HEK293 (cell line): ENCODE measurements around the gene ORAI2.

Source experiments
- GFI1B ChIP-seq: fragments of 450-650 bp; formaldehyde crosslinking; IDR thresholded peaks from 2 replicates; pipeline ENCODE4 v1.5.1; 2016; ENCODE audit warnings: missing biosample characterization, missing genetic modification characterization
- GLIS1 ChIP-seq: fragments of 450-650 bp; formaldehyde crosslinking; IDR thresholded peaks from 2 replicates; pipeline ENCODE4 v1.5.1; 2016; ENCODE audit warnings: missing biosample characterization, missing genetic modification characterization
- GLIS2 ChIP-seq: fragments of 450-650 bp; formaldehyde crosslinking; IDR thresholded peaks from 2 replicates; pipeline ENCODE4 v1.5.1; 2016; ENCODE audit warnings: missing biosample characterization, missing genetic modification characterization
- IKZF3 ChIP-seq: fragments of 450-650 bp; IDR thresholded peaks from 2 replicates; pipeline ENCODE4 v1.5.0; 2018; ENCODE audit warnings: missing biosample characterization, mild to moderate bottlenecking, missing genetic modification characterization, moderate library complexity
- OSR2 ChIP-seq: fragments of 450-650 bp; formaldehyde crosslinking; IDR thresholded peaks from 2 replicates; pipeline ENCODE4 v1.5.1; 2016; ENCODE audit warnings: missing biosample characterization, missing genetic modification characterization
- SCRT2 ChIP-seq: fragments of 450-650 bp; formaldehyde crosslinking; IDR thresholded peaks from 2 replicates; pipeline ENCODE4 v1.5.1; 2016; ENCODE audit warnings: missing biosample characterization, missing genetic modification characterization
- SP7 ChIP-seq: fragments of 450-650 bp; formaldehyde crosslinking; IDR thresholded peaks from 2 replicates; pipeline ENCODE4 v1.5.1; 2016; ENCODE audit warnings: missing biosample characterization, missing genetic modification characterization
- ZBTB10 ChIP-seq: fragments of 450-650 bp; formaldehyde crosslinking; IDR thresholded peaks from 2 replicates; pipeline ENCODE4 v1.5.1; 2016; ENCODE audit warnings: missing biosample characterization, missing genetic modification characterization
- ZBTB11 ChIP-seq: fragments of 450-650 bp; formaldehyde crosslinking; conservative IDR thresholded peaks from 2 replicates; pipeline ENCODE4 v1.5.1; 2016; ENCODE audit warnings: low read depth, missing biosample characterization, missing genetic modification characterization
- ZBTB48 ChIP-seq: fragments of 450-650 bp; formaldehyde crosslinking; IDR thresholded peaks from 2 replicates; pipeline ENCODE4 v1.5.1; 2016; ENCODE audit warnings: missing biosample characterization, missing genetic modification characterization
- ZNF114 ChIP-seq: fragments of 450-650 bp; formaldehyde crosslinking; IDR thresholded peaks from 2 replicates; pipeline ENCODE4 v1.5.0; 2017; ENCODE audit warnings: missing biosample characterization, missing genetic modification characterization
- ZNF132 ChIP-seq: fragments of 450-650 bp; formaldehyde crosslinking; IDR thresholded peaks from 2 replicates; pipeline ENCODE4 v1.5.1; 2017; ENCODE audit warnings: missing biosample characterization, missing genetic modification characterization, borderline replicate concordance
- ZNF140 ChIP-seq: fragments of 450-650 bp; formaldehyde crosslinking; IDR thresholded peaks from 2 replicates; pipeline ENCODE4 v1.5.1; 2016; ENCODE audit warnings: missing biosample characterization, missing genetic modification characterization
- ZNF16 ChIP-seq: fragments of 450-650 bp; formaldehyde crosslinking; IDR thresholded peaks from 2 replicates; pipeline ENCODE4 v1.5.1; 2016; ENCODE audit warnings: low read depth, missing biosample characterization, missing genetic modification characterization
- ZNF169 ChIP-seq: fragments of 450-650 bp; formaldehyde crosslinking; IDR thresholded peaks from 2 replicates; pipeline ENCODE4 v1.5.1; 2016; ENCODE audit warnings: missing biosample characterization, missing genetic modification characterization
- ZNF184 ChIP-seq: fragments of 450-650 bp; IDR thresholded peaks from 2 replicates; pipeline ENCODE4 v1.5.1; 2018; ENCODE audit warnings: missing biosample characterization, mild to moderate bottlenecking, missing genetic modification characterization
- ZNF223 ChIP-seq: fragments of 450-650 bp; formaldehyde crosslinking; IDR thresholded peaks from 2 replicates; pipeline ENCODE4 v1.5.1; 2016; ENCODE audit warnings: missing biosample characterization, missing genetic modification characterization
- ZNF391 ChIP-seq: fragments of 450-650 bp; formaldehyde crosslinking; IDR thresholded peaks from 2 replicates; pipeline ENCODE4 v1.5.1; 2016; ENCODE audit warnings: low read depth, missing biosample characterization, missing genetic modification characterization, borderline replicate concordance
- ZNF404 ChIP-seq: fragments of 450-650 bp; formaldehyde crosslinking; IDR thresholded peaks from 2 replicates; pipeline ENCODE4 v1.5.1; 2017; ENCODE audit warnings: missing biosample characterization, missing genetic modification characterization
- ZNF416 ChIP-seq: fragments of 450-650 bp; formaldehyde crosslinking; IDR thresholded peaks from 2 replicates; pipeline ENCODE4 v1.5.1; 2016; ENCODE audit warnings: missing biosample characterization, missing genetic modification characterization
- ZNF433 ChIP-seq: fragments of 450-650 bp; formaldehyde crosslinking; IDR thresholded peaks from 2 replicates; pipeline ENCODE4 v1.5.1; 2016; ENCODE audit warnings: missing biosample characterization, missing genetic modification characterization, low read depth
- ZNF501 ChIP-seq: fragments of 450-650 bp; formaldehyde crosslinking; IDR thresholded peaks from 2 replicates; pipeline ENCODE4 v1.5.1; 2016; ENCODE audit warnings: missing biosample characterization, missing genetic modification characterization
- ZNF513 ChIP-seq: fragments of 450-650 bp; IDR thresholded peaks from 2 replicates; pipeline ENCODE4 v1.5.1; 2018; ENCODE audit warnings: missing biosample characterization, missing genetic modification characterization
- ZNF514 ChIP-seq: fragments of 450-650 bp; formaldehyde crosslinking; IDR thresholded peaks from 2 replicates; pipeline ENCODE4 v1.5.1; 2016; ENCODE audit warnings: missing biosample characterization, missing genetic modification characterization
- ZNF530 ChIP-seq: fragments of 450-650 bp; formaldehyde crosslinking; IDR thresholded peaks from 2 replicates; pipeline ENCODE4 v1.5.1; 2016; ENCODE audit warnings: low read depth, missing biosample characterization, missing genetic modification characterization
- ZNF629 ChIP-seq: fragments of 450-650 bp; formaldehyde crosslinking; IDR thresholded peaks from 2 replicates; pipeline ENCODE4 v1.5.1; 2017; ENCODE audit warnings: missing biosample characterization, missing genetic modification characterization
- ZNF701 ChIP-seq: fragments of 450-650 bp; formaldehyde crosslinking; IDR thresholded peaks from 2 replicates; pipeline ENCODE4 v1.5.1; 2016; ENCODE audit warnings: missing biosample characterization, missing genetic modification characterization
- ZNF747 ChIP-seq: fragments of 450-650 bp; formaldehyde crosslinking; IDR thresholded peaks from 2 replicates; pipeline ENCODE4 v1.5.1; 2016; ENCODE audit warnings: missing biosample characterization, missing genetic modification characterization
- ZNF776 ChIP-seq: fragments of 450-650 bp; formaldehyde crosslinking; IDR thresholded peaks from 2 replicates; pipeline ENCODE4 v1.5.0; 2017; ENCODE audit warnings: missing biosample characterization, missing genetic modification characterization, borderline replicate concordance
- ZNF792 ChIP-seq: fragments of 450-650 bp; formaldehyde crosslinking; IDR thresholded peaks from 2 replicates; pipeline ENCODE4 v1.5.1; 2016; ENCODE audit warnings: missing biosample characterization, missing genetic modification characterization
- ZNF830 ChIP-seq: fragments of 450-650 bp; IDR thresholded peaks from 2 replicates; pipeline ENCODE4 v1.5.0; 2018; ENCODE audit warnings: missing biosample characterization, missing genetic modification characterization, low read depth, mild to moderate bottlenecking, moderate library complexity
- ZSCAN23 ChIP-seq: fragments of 450-650 bp; formaldehyde crosslinking; IDR thresholded peaks from 2 replicates; pipeline ENCODE4 v1.5.1; 2016; ENCODE audit warnings: missing biosample characterization, missing genetic modification characterization
- TF ChIP-seq, protein P1 (sequence below): fragments of 450-650 bp; formaldehyde crosslinking; IDR thresholded peaks from 2 replicates; pipeline ENCODE4 v1.5.1; 2016; ENCODE audit warnings: missing biosample characterization, missing genetic modification characterization

ORAI2 gene

GRCh38 chr7:102390697-102391484 lies 42.5 kb upstream of the ORAI2 start (continued):
- TF ChIP-seq ZNF513 (tag by site-specific recombination), result no peak
- no peak for TF ChIP-seq ZNF169 (tag by site-specific recombination)
- TF ChIP-seq ZSCAN23, result no peak
- no peak for TF ChIP-seq ZNF514 (tag by site-specific recombination)
- peak; percentile 64; the same call in 1 of the 2 replicates for TF ChIP-seq ZNF140 (tag by site-specific recombination)
- no peak for TF ChIP-seq ZNF223 (tag by site-specific recombination)
- no peak for TF ChIP-seq GFI1B (tag by site-specific recombination)
- TF ChIP-seq ZNF416 (tag by site-specific recombination), result no peak
- no peak for TF ChIP-seq ZNF501 (tag by site-specific recombination)
- TF ChIP-seq GLIS1 (tag by site-specific recombination), result 0 out of 2 replicates have a peak, but pooled peaks have one; percentile 34
- TF ChIP-seq ZNF184 (tag by site-specific recombination), result no peak
- 0 out of 2 replicates have a peak, but pooled peaks have one; percentile 33 for TF ChIP-seq SP7 (tag by site-specific recombination)
- TF ChIP-seq ZBTB11 (tag by site-specific recombination), result peak; percentile 78
- TF ChIP-seq OSR2 (tag by site-specific recombination), result no peak
- TF ChIP-seq, protein P1, sequence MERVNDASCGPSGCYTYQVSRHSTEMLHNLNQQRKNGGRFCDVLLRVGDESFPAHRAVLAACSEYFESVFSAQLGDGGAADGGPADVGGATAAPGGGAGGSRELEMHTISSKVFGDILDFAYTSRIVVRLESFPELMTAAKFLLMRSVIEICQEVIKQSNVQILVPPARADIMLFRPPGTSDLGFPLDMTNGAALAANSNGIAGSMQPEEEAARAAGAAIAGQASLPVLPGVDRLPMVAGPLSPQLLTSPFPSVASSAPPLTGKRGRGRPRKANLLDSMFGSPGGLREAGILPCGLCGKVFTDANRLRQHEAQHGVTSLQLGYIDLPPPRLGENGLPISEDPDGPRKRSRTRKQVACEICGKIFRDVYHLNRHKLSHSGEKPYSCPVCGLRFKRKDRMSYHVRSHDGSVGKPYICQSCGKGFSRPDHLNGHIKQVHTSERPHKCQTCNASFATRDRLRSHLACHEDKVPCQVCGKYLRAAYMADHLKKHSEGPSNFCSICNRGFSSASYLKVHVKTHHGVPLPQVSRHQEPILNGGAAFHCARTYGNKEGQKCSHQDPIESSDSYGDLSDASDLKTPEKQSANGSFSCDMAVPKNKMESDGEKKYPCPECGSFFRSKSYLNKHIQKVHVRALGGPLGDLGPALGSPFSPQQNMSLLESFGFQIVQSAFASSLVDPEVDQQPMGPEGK (tag by site-specific recombination), result no peak
- no peak for TF ChIP-seq GLIS2 (tag by site-specific recombination)
- TF ChIP-seq ZNF114 (tag by site-specific recombination), result no peak
- no peak for TF ChIP-seq ZNF132 (tag by site-specific recombination)
- TF ChIP-seq ZNF16, result no peak
- TF ChIP-seq IKZF3 (tag by site-specific recombination), result peak; percentile 79
- TF ChIP-seq ZNF629 (tag by site-specific recombination), result peak; percentile 44; the same call in 1 of the 2 replicates
- TF ChIP-seq ZNF830 (tag by site-specific recombination), result no peak
- TF ChIP-seq ZNF391 (tag by site-specific recombination), result no peak
- TF ChIP-seq ZNF747, result no peak
- no peak for TF ChIP-seq ZNF701 (tag by site-specific recombination)
- no peak for TF ChIP-seq ZBTB10 (tag by site-specific recombination)
- TF ChIP-seq ZNF792 (tag by site-specific recombination), result no peak
- no peak for TF ChIP-seq SCRT2 (tag by site-specific recombination)
- no peak for TF ChIP-seq ZNF776 (tag by site-specific recombination)
- no peak for TF ChIP-seq ZBTB48 (tag by site-specific recombination)
- TF ChIP-seq ZNF433 (tag by site-specific recombination), result peak; percentile 87
- TF ChIP-seq ZNF530 (tag by site-specific recombination), result no peak
- TF ChIP-seq ZNF404 (tag by site-specific recombination), result no peak
